HEK293T (cell line): ENCODE data around the gene ALG12.

Experiments
- ARNT ChIP-seq: fragments of 450-650 bp; IDR thresholded peaks from 2 replicates; pipeline ENCODE4 v1.6.1; 2017; ENCODE audit warnings: mild to moderate bottlenecking
- BHLHE40 ChIP-seq: fragments of 450-650 bp; IDR thresholded peaks from 2 replicates; pipeline ENCODE4 v1.6.1; 2016; ENCODE audit warnings: mild to moderate bottlenecking, moderate library complexity, borderline replicate concordance
- CTBP1 ChIP-seq: fragments of 450-650 bp; IDR thresholded peaks from 2 replicates; pipeline ENCODE4 v1.6.1; 2016; ENCODE audit warnings: borderline replicate concordance
- ELF4 ChIP-seq: fragments of 450-650 bp; IDR thresholded peaks from 2 replicates; pipeline ENCODE4 v1.6.1; 2017; ENCODE audit warnings: antibody characterized with exemption
- FOXA1 ChIP-seq: fragments of 450-650 bp; IDR thresholded peaks from 2 replicates; pipeline ENCODE4 v1.6.1; 2016; ENCODE audit warnings: mild to moderate bottlenecking
- FOXK2 ChIP-seq: fragments of 450-650 bp; IDR thresholded peaks from 2 replicates; pipeline ENCODE4 v1.6.1; 2016; ENCODE audit warnings: mild to moderate bottlenecking
- FOXM1 ChIP-seq: fragments of 450-650 bp; IDR thresholded peaks from 2 replicates; pipeline ENCODE4 v1.6.1; 2017; ENCODE audit warnings: mild to moderate bottlenecking, borderline replicate concordance
- LEF1 ChIP-seq: fragments of 450-650 bp; IDR thresholded peaks from 2 replicates; pipeline ENCODE4 v1.6.1; 2017; ENCODE audit warnings: mild to moderate bottlenecking, borderline replicate concordance
- SP1 ChIP-seq: fragments of 450-650 bp; IDR thresholded peaks from 2 replicates; pipeline ENCODE4 v1.6.1; 2017
- SUZ12 ChIP-seq: fragments of 450-650 bp; IDR thresholded peaks from 2 replicates; pipeline ENCODE4 v1.6.1; 2016; ENCODE audit warnings: mild to moderate bottlenecking
- ZNF384 ChIP-seq: fragments of 450-650 bp; IDR thresholded peaks from 2 replicates; pipeline ENCODE4 v1.6.1; 2016
- TF ChIP-seq, protein P1 (sequence below): fragments of 450-650 bp; IDR thresholded peaks from 2 replicates; pipeline ENCODE4 v1.6.1; 2016

DNA sequence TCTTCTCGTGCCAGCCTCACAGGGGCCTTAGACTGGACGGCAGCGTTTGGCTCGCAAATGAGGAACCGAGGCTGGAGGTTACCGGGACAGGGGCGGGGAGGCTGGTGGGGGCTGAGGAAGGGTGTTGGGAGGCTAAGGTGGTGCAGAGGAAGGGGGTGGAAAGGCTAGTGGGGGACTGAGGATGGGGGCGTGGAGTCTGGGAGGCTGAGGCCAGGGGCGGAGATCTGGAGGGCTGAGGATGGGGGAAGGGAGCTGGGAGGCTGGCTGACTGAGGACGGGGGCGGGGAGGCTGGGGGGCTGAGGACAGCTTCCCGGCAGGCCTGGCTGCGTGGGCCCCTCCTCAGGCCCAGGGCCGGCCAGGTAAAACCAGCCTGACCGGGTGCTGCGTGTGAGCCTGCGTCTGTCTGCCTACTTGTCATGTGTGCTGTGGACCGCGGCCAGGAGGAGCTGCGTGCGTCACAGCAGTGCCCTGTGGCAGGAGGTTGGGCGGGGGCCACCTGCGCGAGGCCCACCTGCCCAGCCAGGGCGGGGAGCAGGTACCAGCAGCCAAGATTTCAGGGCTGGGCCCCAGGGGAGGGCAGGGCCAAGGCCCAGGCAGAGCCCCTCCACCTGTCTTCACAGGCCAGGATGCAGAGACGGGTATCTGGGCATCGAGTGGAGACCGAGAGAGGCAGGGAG, 32.9 kb upstream of the ALG12 start:
- TF ChIP-seq ZNF384 = no peak
- no peak for TF ChIP-seq FOXM1
- TF ChIP-seq SUZ12 = no peak
- no peak for TF ChIP-seq FOXA1
- no peak for TF ChIP-seq LEF1
- no peak for TF ChIP-seq BHLHE40
- no peak for TF ChIP-seq ARNT
- no peak for TF ChIP-seq ELF4
- no peak for TF ChIP-seq SP1
- TF ChIP-seq, protein P1, sequence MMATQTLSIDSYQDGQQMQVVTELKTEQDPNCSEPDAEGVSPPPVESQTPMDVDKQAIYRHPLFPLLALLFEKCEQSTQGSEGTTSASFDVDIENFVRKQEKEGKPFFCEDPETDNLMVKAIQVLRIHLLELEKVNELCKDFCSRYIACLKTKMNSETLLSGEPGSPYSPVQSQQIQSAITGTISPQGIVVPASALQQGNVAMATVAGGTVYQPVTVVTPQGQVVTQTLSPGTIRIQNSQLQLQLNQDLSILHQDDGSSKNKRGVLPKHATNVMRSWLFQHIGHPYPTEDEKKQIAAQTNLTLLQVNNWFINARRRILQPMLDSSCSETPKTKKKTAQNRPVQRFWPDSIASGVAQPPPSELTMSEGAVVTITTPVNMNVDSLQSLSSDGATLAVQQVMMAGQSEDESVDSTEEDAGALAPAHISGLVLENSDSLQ = no peak
- TF ChIP-seq CTBP1 = no peak
- no peak for TF ChIP-seq FOXK2
